PC-3 (cell line): Measurements from ENCODE around the gene CAMK1D.

Experiments used
- CTCF ChIP-seq: fragments of 300-600 bp; sonication (generic); conservative IDR thresholded peaks from 2 replicates; pipeline ENCODE4 v1.5.1; 2017; ENCODE audit warnings: antibody characterized with exemption, low read depth, mild to moderate bottlenecking, low read length
- EZH2 ChIP-seq: fragments of 300-600 bp; sonication (generic); IDR thresholded peaks from one replicate; pipeline ENCODE4 v1.6.1; 2017; ENCODE audit warnings: antibody characterized with exemption, mild to moderate bottlenecking, low read length; ENCODE audit not compliant: unreplicated experiment

- TF ChIP-seq EZH2 (no peak), CTCF (no peak)
Observed at GRCh38 chr10:12700557-12700874, 351.2 kb downstream of the CAMK1D start.
